AG20443 (cell line): ENCODE data around the gene KMT2D.

Experiments
- DNase-seq: peaks from one replicate; pipeline ENCODE4 v3.0.0; 2012; ENCODE audit warnings: low spot score, mixed read lengths

The KMT2D gene

DNA sequence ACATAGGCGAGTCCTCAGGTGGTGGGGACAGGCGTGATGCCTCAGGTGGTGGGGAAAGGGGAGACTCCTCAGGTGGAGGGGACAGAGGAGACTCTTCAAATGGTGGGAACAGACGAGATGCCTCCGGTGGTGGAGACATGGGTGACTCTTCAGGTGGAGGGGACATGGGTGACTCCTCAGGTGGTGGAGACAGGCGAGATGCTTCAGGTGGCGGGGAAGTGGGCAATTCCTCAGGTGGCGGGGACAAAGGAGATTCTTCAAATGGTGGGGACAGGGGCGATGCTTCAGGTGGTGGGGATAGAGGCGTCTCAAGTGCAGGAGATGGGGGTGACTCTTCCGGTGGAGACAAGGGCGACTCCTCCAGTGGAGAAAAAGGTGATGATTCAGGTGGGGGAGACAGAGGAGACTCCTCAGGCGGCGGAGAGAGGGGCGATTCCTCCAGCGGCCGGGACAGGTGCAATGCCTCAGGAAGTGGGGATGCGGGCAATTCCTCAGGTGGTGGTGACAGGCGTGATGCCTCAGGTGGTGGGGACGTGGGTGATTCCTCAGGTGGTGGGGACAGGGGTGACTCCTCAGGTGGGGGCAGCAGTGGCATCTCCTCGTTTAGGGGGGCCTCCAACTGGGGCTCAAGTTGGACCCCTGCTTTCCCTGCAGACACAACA is 8.7 kb downstream of the KMT2D start:
- no peak for DNase-seq

- no peak for DNase-seq
Measured at GRCh38 chr12:49051373-49051764, 9.2 kb downstream of the KMT2D start.

- DNase-seq, result no peak
Measured at GRCh38 chr12:49050507-49051372, 9.9 kb downstream of the KMT2D start.

- DNase-seq, result peak; percentile 75
Measured at GRCh38 chr12:49049566-49050224, 10.9 kb downstream of the KMT2D start.

DNA sequence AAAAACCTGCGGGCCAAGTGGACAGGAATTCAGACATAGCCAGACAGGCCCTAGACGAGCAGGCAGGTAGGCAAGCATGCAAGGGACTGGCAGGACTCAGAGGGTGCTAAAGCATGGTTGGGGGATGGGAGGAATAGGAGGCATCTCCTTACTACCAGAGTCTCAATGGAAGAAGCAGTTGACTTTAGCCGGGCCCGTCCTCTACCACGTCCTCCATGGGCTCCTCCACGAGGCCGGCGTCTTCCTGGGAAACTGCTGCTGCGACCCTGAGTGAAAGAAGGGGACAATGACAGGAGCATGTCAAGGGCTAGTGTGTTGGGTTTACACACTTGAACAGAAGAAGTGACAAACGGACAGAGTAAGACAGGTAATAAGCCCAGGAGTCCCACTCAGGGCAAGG is 11.6 kb downstream of the KMT2D start:
- DNase-seq, result no peak

GRCh38 chr12:49046129-49046895 is 14.3 kb downstream of the KMT2D start:
- no peak for DNase-seq

DNA sequence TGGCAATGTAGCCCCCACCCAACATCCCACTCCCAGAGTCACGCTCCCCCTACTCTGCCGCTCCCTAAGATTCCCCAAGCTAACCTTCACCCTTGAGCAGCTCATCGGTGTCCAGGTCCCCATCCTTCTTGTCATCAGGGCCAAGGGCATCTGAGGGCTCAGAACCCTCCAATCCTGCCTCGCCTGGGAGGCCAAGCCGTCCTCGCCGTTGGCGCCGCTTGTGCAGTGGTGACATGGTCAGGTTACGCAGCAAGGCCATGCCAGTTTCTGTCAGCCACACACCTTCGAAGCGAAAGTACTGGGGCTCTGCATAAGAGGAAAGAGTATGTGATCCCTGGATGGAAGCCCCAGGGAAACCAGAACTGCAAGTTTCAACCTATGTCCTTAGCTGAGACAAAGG is 15.9 kb downstream of the KMT2D start:
- no peak for DNase-seq

GRCh38 chr12:49043856-49044258 is 16.7 kb downstream of the KMT2D start:
- DNase-seq, result peak; percentile 76

- no peak for DNase-seq
Measured at GRCh38 chr12:49043241-49043640, 17.4 kb downstream of the KMT2D start.

DNA sequence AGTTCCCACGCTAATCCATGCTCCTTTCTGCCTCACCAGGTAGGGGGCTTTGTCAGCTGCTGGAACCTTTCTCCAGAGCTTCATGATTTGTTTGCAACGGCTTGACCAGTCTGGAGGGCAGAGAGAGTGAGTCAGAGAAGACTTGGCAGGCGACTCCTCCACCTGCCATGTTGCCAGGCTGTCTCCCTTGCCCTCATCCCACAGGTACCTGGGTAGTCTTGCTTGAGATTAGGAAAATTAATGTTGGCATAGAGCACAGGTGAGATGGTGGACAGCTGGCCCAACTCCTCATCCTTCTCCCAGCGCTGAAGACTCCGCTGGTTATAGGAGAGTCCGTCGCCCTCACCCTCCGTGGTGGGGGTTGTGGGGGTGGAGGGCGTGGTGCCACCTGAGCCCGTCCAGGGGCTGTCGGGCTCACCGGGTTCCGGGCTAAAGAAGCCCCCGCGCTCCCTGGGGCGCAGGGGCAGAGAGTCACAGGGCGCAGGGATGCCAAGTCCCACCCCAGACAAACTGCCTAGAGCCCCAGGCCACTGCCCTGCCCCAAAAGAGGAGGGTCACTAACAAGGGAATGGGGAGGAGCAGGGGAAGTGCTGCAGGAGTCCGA is 18.6 kb downstream of the KMT2D start:
- DNase-seq, result no peak

GRCh38 chr12:49041036-49041880 is 19.3 kb downstream of the KMT2D start:
- no peak for DNase-seq

- DNase-seq, result no peak
Measured at GRCh38 chr12:49040364-49040855, 20.2 kb downstream of the KMT2D start.

- no peak for DNase-seq
Measured at GRCh38 chr12:49039421-49040363, 20.9 kb downstream of the KMT2D start.

DNA sequence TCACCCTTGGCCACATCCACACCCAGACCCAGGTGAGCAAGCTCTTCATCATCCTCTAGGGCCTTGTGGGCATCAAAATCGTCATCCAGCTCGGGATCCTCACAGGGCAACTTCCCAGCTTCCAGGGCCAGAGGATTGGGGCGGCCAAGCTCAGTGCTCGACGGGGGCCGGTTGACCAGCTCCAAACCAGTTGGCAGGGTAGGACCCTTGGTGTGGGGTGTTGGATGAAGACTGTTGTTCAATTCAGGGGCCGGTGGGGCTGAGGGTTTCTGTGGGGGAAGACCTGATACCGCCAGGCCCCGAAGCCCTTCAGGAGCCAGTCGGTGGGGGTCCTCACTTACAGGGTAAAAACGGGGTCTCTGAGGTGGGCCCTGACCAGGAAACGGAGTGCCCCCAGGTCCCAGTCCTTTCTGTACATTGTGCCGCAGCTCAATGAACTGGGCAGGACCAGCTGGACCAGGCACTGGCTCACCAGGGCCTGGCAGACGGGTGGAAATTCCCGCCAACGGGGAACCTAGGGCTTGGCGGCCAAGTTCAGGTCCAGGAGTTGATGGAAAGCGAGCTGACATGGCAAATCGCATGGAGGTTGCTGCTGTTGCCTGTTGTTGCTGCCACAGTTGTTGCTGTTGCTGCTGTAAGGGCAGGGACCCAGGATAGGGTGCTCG is 22.2 kb downstream of the KMT2D start:
- no peak for DNase-seq

- no peak for DNase-seq
Measured at GRCh38 chr12:49037947-49038237, 22.7 kb downstream of the KMT2D start.

DNA sequence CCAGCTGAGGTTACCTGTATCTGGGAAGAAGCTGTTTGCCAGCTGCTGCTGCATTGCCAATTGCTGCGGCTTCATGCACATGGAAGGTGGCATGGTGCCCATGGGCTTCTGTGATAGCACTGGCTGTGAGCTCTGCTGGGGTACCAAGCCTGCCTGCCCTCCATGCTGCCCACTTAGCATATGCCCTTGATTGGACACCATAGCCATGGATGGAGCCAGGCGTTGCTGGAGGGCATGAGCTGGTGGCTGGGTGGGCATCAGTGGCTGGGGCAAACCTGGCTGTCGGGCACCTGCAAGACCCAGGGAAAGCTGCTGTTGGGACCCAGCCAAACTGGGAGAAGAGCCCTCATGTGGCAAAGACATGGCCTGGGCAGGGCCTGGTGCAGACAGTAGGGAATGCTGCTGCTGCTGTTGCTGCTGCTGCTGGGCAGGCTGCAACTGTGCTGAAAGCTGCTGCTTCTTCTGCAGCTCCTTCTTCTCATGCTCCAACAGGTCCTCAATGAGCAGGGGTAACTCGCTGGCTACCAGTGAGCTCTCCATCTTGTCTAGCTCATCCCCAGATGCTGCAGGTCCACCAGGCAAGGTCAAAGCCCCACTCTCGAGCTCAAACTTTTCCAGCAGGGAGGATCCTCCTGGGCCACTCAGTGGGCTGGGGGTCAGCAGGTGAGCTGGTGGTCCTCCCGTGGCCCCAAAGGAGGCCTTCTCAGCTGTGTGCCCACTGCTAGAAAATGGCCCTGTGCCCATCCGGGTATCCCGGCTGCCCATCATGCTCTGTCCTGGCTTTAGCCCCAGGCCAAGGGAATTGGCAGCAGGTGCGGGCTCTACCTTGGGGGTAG is 23.3 kb downstream of the KMT2D start:
- no peak for DNase-seq

DNA sequence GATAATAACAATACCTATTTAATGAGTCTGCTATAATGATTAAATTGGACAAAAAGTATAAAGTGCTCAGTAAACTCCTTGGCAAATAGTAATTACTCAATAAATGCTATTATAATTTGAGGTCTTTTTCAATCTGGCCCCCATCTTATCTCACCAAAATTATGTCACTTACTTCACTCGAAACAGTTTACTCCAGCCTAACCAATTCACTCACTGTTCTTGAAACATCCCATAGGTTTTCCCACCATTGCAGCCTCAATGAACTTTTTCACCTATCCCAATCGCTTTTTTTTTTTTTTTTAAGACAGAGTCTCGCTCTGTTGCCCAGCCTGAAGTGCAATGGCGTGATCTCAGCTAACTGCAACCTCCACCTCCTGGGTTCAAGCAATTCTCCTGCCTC is 24.6 kb downstream of the KMT2D start:
- no peak for DNase-seq

- no peak for DNase-seq
Measured at GRCh38 chr12:49034286-49034622, 26.3 kb downstream of the KMT2D start.
